Left renal cortex interstitium (tissue), 4 donors: ENCODE results near the gene SRP9. TPM values are rescaled to one million over a fixed set of nuclear protein-coding genes. Genes with fewer than 3 reads are reported as not detected.
"Not testable (repeated sequence)": the region's sequence is repeated elsewhere in the genome, so short reads cannot be mapped to it uniquely, and the experiment has no call there.

Experiments used
- DNase-seq, 4 donors: peaks; one replicate each; pipeline ENCODE4 v3.0.0-alpha.2; 2013; ENCODE audit warnings: low read depth in 4 of 4, low spot score in 2 of 4, missing footprints in 1 of 4
- polyA plus RNA-seq, 4 donors: library from polyadenylated mRNA; unstranded; fragments of 120-200 nt; gene quantifications; one replicate each; pipeline ENCODE4 v1.2.1, GENCODE V29; 2013; ENCODE audit not compliant: insufficient read length in 4 of 4

SRP9 gene
- polyA plus RNA-seq, 4 donors: 360 to 492 (median 444) TPM

DNA sequence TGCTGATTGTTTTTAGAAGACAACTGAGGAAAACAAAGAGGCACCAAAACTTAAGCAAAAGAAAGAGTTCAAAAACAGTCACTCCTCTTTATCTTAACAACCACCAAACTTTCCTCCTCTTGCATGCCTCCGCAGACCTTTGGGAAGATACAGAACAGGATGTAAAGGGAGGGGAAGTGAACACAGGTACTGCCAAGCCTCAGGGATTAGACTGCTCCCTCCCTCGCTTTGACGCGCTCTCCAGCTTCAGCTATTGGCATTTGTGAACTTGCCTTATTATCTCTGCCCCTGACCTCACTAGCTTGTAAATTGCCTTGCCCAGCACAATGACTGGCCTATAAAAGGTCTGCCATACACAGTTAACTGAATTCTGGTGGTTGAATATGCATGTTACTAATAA, 4.8 kb upstream of the SRP9 start:
- no peak for DNase-seq

DNA sequence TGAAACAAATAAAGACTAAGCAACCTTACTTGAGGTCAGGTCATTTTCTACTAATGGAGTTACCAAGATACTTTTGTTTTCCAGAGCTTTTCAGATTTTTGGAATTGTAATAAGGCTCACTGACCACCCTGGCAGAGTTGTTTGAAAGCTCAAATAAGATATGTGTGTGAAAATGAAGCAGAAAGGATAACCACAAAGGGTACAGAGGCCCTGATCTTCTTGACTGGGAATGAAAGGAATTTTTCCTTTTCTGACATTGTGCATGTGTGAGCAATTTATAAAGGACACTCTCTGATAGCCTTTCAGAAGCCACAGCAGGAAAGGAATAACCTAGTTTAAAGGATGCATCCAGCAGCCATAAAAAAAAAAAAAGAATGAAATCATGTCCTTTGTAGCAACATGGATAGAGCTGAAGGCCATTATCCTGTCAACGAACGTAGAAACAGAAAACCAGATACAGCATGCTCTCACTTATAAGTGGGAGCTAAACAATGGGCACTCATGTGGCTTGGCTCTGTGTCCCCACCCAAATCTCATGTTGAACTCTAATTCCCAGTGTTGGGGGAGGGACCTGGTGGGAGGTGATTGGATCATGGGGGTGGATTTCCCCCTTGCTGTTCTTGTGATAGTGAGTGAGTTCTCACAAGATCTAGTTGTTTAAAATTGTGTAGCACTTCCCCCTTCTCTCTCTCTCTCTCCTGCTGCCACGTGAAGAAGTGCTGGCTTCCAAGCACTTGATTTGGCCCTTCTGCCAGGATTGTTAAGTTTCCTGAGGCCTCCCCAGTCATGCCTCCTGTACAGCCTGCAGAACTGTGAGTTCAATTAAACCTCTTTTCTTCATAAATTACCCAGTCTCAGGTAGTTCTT, 3.1 kb upstream of the SRP9 start:
- DNase-seq: no peak

DNA sequence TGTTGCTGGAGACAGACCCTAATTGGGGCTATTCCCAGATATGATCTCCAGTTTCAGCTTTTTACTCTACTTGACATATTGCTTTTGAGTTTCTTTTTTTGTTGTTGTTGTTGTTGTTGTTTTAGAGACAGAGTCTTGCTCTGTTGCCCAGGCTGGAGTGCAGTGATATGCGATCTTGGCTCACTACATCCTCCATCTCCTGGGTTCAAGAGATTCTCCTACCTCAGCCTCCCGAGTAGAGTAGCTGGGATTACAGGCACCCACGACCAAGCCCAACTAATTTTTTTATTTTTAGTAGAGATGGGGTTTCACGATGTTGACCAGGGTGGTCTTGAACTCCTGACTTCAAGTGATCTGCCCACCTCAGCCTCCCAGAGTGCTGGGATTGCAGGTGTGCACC, 1.3 kb upstream of the SRP9 start:
- no peak for DNase-seq

DNA sequence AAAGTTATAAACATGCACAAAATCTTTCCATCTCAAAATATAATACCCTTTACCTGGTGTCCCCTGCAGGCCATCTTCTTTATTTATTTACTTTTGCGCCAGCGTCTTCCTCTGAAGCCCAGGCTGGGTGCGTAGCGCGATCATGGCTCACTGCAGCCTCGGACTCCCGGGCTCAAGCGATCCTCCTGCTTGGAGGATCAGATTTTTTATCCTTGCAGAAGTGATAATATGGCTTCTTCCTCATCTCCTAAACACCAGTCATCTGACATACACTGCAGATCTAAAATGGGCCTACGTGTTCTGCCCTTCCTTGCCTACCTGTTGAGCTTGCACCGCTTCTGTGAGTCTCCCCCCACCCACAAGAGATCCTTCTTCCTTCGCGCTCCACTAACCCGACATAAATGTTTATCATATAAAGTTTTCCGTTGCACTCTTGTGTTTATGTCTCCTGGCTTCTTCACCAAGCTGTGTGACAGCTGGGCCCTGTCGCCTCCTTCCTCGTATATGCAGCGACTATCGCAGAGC, 506 bp upstream of the SRP9 start:
- no peak for DNase-seq

DNA sequence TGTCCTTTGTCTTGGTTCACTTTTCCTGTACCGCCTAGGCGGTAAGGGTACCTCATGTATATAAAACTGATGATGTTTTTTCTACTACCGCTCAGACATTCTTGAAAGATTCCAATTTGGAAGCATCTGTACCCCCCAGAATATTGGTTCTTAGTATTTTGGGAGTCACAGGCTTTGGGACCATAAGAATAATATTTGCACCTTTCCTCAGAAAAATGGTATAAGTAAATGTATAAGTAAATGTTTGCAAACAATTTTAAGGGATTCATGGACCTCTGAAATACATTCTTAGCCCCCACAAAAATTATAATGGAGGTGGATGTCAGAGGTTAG, 677 bp downstream of the SRP9 start:
- no peak for DNase-seq

DNA sequence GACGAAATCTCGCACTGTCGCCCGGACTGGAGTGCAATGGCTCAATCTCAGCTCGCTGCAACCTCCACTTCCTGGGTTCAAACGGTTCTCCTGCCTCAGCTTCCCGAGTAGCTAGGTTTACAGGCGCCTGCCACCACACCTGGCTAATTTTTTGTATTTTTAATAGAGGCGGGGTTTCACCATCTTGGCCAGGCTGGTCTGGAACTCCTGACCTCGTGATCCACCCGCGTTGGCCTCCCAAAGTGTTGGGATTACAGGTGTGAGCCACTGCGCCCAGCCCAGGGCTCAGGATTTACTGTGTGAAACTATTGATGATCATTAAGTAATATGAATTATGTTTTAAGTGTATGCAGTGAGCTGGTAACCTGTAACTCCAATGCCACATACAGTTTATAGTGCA, 1.5 kb downstream of the SRP9 start:
- DNase-seq: not testable (repeated sequence)

DNA sequence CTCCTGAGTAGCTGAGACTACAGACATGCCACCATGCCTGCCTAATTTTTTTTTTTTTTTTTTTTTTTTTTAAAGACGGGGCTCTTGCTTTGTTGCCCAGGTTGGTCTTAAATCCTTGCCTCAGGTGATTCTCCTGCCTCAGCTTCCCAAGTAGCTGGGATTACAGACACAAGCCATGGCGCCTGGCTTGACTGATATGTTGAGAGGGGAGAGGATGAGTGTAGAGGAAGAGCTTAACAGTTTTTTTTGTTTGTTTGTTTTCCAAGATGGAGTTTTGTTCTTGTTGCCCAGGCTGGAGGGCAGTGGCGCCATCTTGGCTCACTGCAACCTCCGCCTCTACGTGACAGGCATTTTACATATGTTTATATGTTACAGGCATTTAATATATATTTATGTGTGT, 2.5 kb downstream of the SRP9 start:
- no peak for DNase-seq

DNA sequence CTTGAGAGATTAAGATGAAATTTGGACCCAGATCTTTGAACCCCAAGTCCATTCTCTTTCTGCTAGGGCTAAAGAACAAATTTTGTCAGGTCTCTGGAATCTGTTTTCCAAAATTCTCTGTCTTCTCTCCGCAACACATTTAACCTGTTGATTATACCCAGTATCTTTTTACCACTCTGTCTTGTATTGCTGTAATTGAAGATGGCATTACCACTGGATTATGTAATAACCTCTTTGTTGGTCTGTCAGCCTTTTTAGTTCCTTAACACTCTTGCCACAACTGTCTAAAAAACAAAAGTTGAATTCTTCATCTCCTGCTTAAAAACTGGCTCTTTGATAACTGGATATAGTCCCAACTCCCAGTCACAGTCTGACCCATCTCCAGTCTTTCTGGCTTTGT, 3.0 kb downstream of the SRP9 start:
- DNase-seq: no peak

DNA sequence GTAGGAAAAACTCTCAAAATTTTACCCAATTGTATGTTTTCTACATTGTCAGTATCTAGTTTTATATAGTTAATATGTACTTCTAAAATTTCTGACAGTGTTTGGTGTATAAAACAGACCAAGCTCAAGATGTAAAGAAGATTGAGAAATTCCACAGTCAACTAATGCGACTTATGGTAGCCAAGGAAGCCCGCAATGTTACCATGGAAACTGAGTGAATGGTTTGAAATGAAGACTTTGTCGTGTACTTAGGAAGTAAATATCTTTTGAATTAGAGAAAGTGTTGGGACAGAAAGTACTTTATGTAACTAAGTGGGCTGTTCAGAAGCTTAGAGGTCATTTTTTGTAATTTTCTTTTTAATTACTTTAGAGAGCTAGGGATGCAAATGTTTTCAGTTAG, 11.5 kb downstream of the SRP9 start:
- DNase-seq: not testable (repeated sequence)

DNA sequence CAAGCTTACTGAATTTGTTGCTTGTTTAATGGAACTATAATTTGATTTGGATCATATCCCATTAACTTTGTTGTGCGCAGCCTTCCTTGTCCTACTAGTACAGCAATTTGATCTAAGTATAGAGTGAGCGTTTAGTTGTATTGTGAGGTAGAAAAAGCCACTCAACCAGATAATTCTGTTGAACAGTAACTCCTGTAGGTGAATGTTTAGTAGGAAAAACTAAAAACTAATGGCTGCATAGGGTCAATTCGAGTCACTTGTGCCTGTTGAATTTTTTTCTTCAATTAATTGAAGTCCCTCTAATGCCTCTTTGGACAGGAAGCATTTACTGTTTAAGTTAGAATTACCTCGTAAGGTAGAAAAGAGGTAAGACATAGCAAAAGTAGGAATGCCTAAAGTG, 17.3 kb downstream of the SRP9 start:
- DNase-seq: no peak

DNA sequence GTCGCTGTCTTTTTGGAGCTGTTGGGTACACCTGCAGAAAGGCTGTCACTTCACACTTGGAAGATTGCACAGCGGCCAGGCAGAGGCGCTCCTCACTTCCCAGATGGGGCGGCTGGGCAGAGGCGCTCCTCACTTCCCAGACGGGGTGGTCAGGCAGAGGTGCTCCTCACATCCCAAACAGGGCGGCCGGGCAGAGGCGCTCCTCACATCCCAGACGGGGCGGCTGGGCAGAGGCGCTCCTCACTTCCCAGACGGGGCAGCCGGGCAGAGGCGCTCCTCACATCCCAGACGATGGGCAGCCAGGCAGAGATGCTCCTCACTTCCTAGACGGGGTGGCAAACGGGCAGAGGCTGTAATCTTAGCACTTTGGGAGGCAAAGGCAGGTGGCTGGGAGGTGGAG, 18.5 kb downstream of the SRP9 start:
- DNase-seq: not testable (repeated sequence)

DNA sequence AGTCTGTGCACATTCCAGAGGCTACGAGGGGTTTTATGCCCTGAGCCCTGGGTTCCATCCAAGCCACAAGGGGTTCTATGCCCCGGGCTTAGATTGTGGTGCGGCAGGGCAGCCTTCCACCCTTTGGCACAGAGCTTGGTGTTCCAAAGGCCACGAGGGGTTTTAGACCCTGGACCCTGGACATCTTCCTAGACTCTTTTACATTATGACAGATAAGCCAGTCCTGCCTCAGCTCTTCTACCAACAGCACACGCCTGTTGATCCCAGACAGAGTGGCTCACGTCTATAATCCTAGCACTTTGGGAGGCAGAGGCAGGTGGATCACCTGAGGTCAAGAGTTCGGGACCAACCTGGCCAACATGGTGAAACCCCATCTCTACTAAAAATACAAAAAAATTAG, 23.5 kb downstream of the SRP9 start:
- not testable (repeated sequence) for DNase-seq

DNA sequence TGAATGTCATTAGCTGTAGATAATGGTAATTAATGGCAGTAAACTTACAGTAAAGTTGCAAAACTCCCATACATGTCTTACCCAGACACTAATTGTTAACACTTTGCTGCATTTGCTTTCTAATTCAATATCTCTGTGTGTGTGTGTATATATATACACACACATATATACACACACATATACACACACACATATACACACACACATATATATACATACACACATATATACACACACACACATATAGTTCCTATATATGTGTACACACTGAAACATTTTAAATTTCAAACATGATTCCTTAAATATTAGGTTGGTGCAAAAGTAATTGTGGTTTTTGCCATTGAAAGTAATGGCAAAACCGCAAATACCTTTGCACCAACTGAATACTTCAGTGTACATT, 28.6 kb downstream of the SRP9 start:
- no peak for DNase-seq

DNA sequence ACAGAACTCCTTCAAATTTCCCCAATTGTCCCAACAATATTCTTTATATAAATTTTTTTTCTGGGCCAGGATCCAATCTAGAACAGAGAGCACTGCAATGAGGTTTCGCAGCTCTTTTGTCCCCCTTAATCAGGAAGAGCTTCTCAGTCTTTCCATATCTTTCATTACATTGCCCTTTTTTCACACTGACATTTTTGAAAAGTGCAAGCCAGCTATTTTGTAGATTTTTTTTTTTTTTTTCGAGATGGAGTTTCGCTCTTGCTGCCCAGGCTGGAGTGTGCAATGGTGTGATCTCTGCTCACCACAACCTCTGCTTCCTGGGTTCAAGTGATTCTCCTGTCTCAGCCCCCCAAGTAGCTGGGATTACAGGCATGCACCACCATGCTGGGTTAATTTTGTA, 29.1 kb downstream of the SRP9 start:
- not testable (repeated sequence) for DNase-seq

DNA sequence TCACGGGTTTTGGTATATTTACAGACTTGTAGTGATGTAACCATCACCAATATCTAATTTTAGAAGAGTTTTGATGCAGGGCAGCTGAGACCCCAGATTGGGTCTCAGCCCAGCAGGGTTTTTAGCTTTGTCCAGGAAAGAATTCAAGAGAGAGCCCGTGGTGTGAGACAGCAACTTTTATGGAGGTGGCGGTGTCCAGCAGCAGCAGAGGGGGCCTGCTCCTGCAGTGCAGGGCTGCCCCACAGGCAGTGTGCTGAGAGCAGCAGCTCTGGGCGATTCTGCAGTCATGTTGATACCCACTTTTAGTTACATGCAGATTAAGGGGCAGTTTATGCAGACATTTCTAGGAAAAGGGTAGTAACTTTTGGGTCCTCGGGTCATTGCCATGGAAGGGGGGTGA, 30.5 kb downstream of the SRP9 start:
- DNase-seq: no peak

DNA sequence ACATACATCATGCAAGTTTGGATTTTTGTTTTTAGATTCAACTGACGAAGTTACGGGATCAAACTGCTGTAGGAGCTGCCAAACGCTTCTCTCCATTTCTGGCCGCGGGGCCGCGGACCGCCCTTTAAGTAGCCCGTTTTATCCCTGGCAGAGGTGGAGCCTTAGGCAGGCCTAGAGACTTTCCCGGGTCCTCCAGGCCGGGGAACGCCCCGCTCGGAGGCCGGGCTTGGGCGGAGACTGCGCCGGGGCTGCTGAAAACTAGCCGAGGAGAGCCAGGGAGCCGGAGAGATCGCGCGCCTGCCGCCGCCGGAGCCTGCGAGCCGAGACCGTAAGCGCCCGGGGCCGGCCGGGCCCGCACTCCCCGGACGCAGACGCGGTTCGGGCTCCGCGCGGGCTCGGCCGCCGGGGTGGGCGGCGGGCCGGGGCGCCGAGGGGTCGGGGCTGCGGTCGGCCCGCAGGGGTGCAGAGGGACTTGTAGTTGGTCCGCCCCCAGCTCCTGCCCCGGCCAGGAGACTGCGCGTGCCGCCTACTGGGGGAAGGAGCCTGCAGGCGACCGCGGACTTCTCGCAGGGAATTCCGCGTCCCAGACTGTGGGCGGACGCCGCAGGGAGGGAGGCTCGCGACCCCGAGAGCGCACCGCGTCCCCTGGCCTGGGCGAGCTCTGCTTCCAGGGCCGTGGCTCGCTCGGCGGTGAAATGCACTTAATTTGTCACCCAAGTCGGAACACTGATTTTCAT, 32.4 kb downstream of the SRP9 start, which contains the start of gene EPHX1:
TSS of gene EPHX1 (plus strand) at position 283 of the 737 bp plus-strand sequence. CDS start 18,606 bp downstream, outside the sequence.
- peak in 2 of 4 donors; percentile 60 to 78 for DNase-seq

DNA sequence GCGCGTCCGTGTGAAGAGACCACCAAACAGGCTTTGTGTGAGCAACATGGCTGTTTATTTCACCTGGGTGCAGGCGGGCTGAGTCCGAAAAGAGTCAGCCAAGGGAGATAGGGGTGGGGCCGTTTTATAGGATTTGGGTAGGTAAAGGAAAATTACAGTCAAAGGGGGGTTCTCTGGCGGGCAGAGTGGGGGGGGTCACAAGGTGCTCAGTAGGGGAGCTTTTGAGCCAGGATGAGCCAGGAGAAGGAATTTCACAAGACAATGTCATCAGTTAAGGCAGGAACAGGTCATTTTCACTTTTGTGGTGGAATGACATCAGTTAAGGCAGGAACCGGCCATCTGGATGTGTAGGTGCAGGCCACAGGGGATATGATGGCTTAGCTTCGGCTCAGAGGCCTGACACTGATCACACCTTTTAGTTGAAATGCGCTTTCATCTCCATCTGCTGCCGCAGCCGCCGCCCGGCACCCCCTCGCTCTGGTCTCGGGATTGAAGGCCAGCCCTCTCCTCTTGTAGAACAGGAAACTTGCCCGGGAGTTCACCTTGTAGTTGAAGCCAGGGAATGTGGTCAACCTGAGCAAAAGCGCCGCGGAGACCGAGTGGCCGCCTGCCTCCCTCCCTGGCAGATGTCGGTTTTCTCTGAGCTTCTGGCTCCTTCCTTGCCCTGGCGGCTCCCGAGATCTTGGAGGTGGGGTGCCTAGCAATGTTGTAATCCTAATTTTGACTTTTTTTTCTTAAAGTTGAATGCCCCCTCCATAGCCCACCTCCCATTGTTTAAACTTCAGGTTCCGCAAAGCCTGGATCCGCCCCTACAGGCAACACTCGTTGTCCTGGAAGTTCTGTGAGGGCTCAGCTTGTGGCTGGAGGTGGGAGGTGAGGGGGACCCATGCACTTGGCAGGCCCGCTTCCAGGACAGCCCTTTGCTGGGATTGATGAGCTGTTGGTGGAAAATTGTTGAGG, 33.2 kb downstream of the SRP9 start:
- DNase-seq: not testable (repeated sequence)

DNA sequence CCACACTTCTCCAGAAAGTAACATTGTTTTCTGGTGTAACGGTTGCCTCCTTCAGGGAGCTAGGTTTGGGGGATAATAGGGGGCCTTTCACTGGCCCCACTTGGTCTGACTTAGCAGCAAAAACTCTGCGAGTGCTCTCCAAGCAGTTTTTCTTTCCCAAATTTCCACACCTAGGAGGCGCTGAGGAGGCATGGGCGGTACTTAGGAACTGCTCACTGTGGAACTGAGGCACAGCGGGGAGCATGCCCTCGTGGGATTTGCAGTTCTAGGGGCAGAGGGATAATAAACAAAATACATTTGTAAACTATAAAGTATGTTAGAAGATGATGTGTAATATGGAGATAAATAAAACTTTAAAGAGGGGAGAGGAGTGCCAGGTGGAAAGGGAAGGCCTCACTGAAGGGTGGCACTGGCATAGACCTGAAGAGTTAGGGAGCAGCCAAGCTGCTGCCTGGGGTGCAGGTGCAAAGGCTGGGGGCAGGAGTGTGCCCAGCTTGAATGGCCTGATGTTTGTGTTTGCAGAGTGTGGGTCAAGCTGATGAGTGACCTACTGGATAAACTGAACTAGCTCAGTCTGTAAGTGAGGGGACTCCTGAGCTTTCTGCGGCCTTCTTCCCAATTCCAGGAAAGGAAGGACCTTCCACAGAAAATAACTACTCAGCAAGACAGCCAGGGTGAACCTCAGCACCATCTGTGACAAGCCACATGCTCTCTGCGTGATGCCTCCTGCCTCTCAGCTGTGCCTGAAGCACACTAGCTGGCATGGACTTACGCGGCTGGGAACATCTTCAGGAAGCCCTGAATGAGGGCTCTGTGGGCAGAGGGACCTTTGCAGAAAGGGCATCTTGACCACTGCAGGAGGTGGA, 34.2 kb downstream of the SRP9 start:
- no peak for DNase-seq

DNA sequence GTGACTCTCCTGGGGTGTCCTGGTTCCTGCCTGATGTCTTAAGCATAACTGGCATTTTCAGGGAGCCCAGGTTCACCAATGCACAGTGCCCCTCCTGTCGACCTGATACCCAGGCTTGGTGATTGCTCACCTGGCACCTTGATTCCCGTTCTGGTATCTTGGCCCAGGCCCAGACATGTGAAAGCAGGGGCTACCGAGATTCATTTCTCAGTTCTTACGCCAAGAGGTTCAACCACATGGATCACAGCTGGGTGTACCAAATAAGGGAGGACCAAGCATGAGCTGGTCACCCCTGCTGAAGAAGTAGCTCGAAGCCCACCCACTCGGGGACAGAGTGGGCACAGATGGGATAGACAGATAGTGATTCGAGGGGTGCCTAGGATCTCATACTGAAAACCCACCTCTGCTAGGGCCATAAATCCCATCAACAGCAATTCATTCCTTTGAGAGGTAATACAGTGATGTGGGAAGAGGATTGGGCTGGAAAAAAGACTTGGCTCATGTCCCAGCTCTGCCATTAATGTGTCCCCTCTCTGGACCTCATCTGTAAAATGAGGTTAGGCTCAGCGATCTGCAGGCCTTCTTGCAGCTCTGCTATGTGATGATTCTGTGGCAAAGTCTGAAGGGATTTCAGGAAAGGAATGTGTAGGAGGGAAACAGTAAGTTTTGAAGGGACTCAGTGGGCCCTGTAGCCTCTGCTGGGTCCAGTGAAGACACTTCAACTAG, 35.0 kb downstream of the SRP9 start:
- DNase-seq: no peak
